Measurements from ENCODE around the gene DUSP5. TPM values are rescaled to one million over a fixed set of nuclear protein-coding genes. Genes with fewer than 3 reads are reported as not detected.

DUSP5 gene
- total RNA-seq, 4 donors from 2014 or later = 9.3 to 60.8 (median 31.0) TPM

- Histone ChIP-seq H3K27me3 (no peaks in the 10 kb centered on the region), H3K36me3 (no peaks in the 10 kb centered on the region), H3K9me3 (no peaks in the 10 kb centered on the region), H3K27ac (peak overlapping the region; percentile 91), H3K4me1 (peaks cover 80% of the 10 kb centered on the region), H3K4me3 (peak overlapping the region; percentile 75)
- WGBS = 43% methylated on average over 21 of the region's 21 CpGs
- DNase-seq (ENCODE audit: low spot score in 2 of 2) = peak in 1 of 2 donors; percentile 66
- TF ChIP-seq CTCF (IDR thresholded peaks at IDR 0.05) = no peak
- no peak for TF ChIP-seq POLR2A (IDR thresholded peaks at IDR 0.05)
- no peak for TF ChIP-seq EP300 (IDR thresholded peaks at IDR 0.05)
- TF ChIP-seq POLR2AphosphoS5 (IDR thresholded peaks at IDR 0.05) = no peak
Observed at GRCh38 chr10:110498982-110499795, 1.5 kb downstream of the DUSP5 start.

- Histone ChIP-seq H3K27ac (no peak overlapping the region), H3K36me3 (no peaks in the 10 kb centered on the region), H3K9me3 (no peaks in the 10 kb centered on the region), H3K4me3 (peak overlapping the region; percentile 75), H3K4me1 (peaks cover 87% of the 10 kb centered on the region), H3K27me3 (no peaks in the 10 kb centered on the region)
- TF ChIP-seq CTCF (IDR thresholded peaks at IDR 0.05) (no peak), POLR2A (IDR thresholded peaks at IDR 0.05) (no peak), EP300 (IDR thresholded peaks at IDR 0.05) (no peak), POLR2AphosphoS5 (IDR thresholded peaks at IDR 0.05) (no peak)
- DNase-seq (ENCODE audit: low spot score in 2 of 2) = peak in 1 of 2 donors; percentile 33
- 80% methylated on average over 9 of the region's 9 CpGs for WGBS
Observed at GRCh38 chr10:110499796-110500514, 2.2 kb downstream of the DUSP5 start.

GRCh38 chr10:110500515-110500905 is 2.8 kb downstream of the DUSP5 start:
- H3K4me3 ChIP-seq = no peak overlapping the region

GRCh38 chr10:110501142-110501937 is 3.6 kb downstream of the DUSP5 start:
- WGBS = 33% methylated on average over 5 of the region's 9 CpGs
- DNase-seq (ENCODE audit: low spot score in 2 of 2) = peak; percentile 92
- no peak for TF ChIP-seq CTCF (IDR thresholded peaks at IDR 0.05)
- no peak for TF ChIP-seq EP300 (IDR thresholded peaks at IDR 0.05)
- peak in 1 of 3 donors; percentile 68 for TF ChIP-seq POLR2AphosphoS5 (IDR thresholded peaks at IDR 0.05)
- TF ChIP-seq POLR2A (IDR thresholded peaks at IDR 0.05) = no peak
- no peaks in the 10 kb centered on the region for H3K27me3 ChIP-seq
- peak overlapping the region; percentile 6 for H3K4me3 ChIP-seq
- H3K4me1 ChIP-seq = peaks cover 86% of the 10 kb centered on the region
- peak overlapping the region; percentile 7 for H3K27ac ChIP-seq
- no peaks in the 10 kb centered on the region for H3K9me3 ChIP-seq
- no peaks in the 10 kb centered on the region for H3K36me3 ChIP-seq

More at GRCh38 chr10:110500515-110500905, 2.8 kb downstream of the DUSP5 start:
- WGBS = 61% methylated on average over 3 of the region's 3 CpGs
- peaks cover 91% of the 10 kb centered on the region for H3K4me1 ChIP-seq
- H3K9me3 ChIP-seq = no peaks in the 10 kb centered on the region
- H3K27ac ChIP-seq = peak overlapping the region; percentile 7
- no peak for TF ChIP-seq EP300 (IDR thresholded peaks at IDR 0.05)
- no peak for TF ChIP-seq POLR2AphosphoS5 (IDR thresholded peaks at IDR 0.05)
- no peak for TF ChIP-seq POLR2A (IDR thresholded peaks at IDR 0.05)
- no peak for TF ChIP-seq CTCF (IDR thresholded peaks at IDR 0.05)
- no peaks in the 10 kb centered on the region for H3K27me3 ChIP-seq
- no peak for DNase-seq (ENCODE audit: low spot score in 2 of 2)
- no peaks in the 10 kb centered on the region for H3K36me3 ChIP-seq

All from suprapubic skin (tissue), 4 donors.